RWPE2 (cell line): ENCODE results near the gene IL17RD.

Experiments
- ATAC-seq: fragments of 200-7000 bp; cut with Tn5 transposase; 3 replicates; pipeline ENCODE4 v1.9.1; 2021; ENCODE audit warnings: low read depth
- DNase-seq: peaks from one replicate; pipeline ENCODE4 v3.0.0-alpha.2; 2020; ENCODE audit warnings: low spot score
- H3K27ac ChIP-seq: fragments of 450-650 bp; 2 replicates; pipeline ENCODE4 v1.5.1; 2017; ENCODE audit warnings: mild to moderate bottlenecking; ENCODE audit not compliant: poor library complexity, severe bottlenecking
- H3K27me3 ChIP-seq: fragments of 250-450 bp; sonication (Bioruptor Pico); 2 replicates; pipeline ENCODE4 v1.5.1; 2021; ENCODE audit warnings: mild to moderate bottlenecking, moderate library complexity; ENCODE audit not compliant: insufficient read depth, poor library complexity, severe bottlenecking
- H3K36me3 ChIP-seq: fragments of 250-450 bp; sonication (Bioruptor Pico); 2 replicates; pipeline ENCODE4 v1.5.1; 2020; ENCODE audit warnings: low read depth, mild to moderate bottlenecking, moderate library complexity
- H3K4me1 ChIP-seq: fragments of 250-450 bp; sonication (Bioruptor Pico); 2 replicates; pipeline ENCODE4 v1.5.1; 2021; ENCODE audit warnings: mild to moderate bottlenecking, moderate library complexity; ENCODE audit not compliant: insufficient read depth, poor library complexity, severe bottlenecking
- H3K4me3 ChIP-seq: fragments of 250-450 bp; sonication (Bioruptor Pico); 2 replicates; pipeline ENCODE4 v1.5.1; 2021; ENCODE audit warnings: mild to moderate bottlenecking, moderate library complexity; ENCODE audit not compliant: severe bottlenecking
- H3K9me3 ChIP-seq: fragments of 250-450 bp; sonication (Bioruptor Pico); 2 replicates; pipeline ENCODE4 v1.5.1; 2021; ENCODE audit warnings: mild to moderate bottlenecking, moderate library complexity; ENCODE audit not compliant: severe bottlenecking
- CTCF ChIP-seq: fragments of 450-650 bp; IDR thresholded peaks from one replicate; pipeline ENCODE4 v1.5.1; 2017; ENCODE audit warnings: mild to moderate bottlenecking, moderate library complexity; ENCODE audit not compliant: poor library complexity, severe bottlenecking

The IL17RD gene

GRCh38 chr3:57158813-57159738 lies 6.1 kb downstream of the IL17RD start:
- DNase-seq (no peak), ATAC-seq (no peak)
- Histone ChIP-seq H3K27me3 (no peaks in the 10 kb centered on the region), H3K9me3 (no peaks in the 10 kb centered on the region), H3K4me3 (no peak overlapping the region), H3K36me3 (no peaks in the 10 kb centered on the region), H3K4me1 (no peaks in the 10 kb centered on the region), H3K27ac (no peak overlapping the region)
- no peak for TF ChIP-seq CTCF

- Histone ChIP-seq H3K27ac (no peak overlapping the region), H3K36me3 (no peaks in the 10 kb centered on the region), H3K4me3 (no peak overlapping the region), H3K4me1 (no peaks in the 10 kb centered on the region), H3K9me3 (no peaks in the 10 kb centered on the region), H3K27me3 (no peaks in the 10 kb centered on the region)
- no peak for TF ChIP-seq CTCF
- ATAC-seq (no peak), DNase-seq (no peak)
Observed at GRCh38 chr3:57158325-57158724, 6.8 kb downstream of the IL17RD start.

- no peaks in the 10 kb centered on the region for H3K4me1 ChIP-seq
- ATAC-seq, result no peak
- no peak overlapping the region for H3K27ac ChIP-seq
- no peaks in the 10 kb centered on the region for H3K36me3 ChIP-seq
- no peaks in the 10 kb centered on the region for H3K27me3 ChIP-seq
- no peak for TF ChIP-seq CTCF
- no peak overlapping the region for H3K4me3 ChIP-seq
- H3K9me3 ChIP-seq, result no peaks in the 10 kb centered on the region
- no peak for DNase-seq
Observed at GRCh38 chr3:57157545-57157944, 7.6 kb downstream of the IL17RD start.

- H3K27ac ChIP-seq, result no peak overlapping the region
- no peak for DNase-seq
- no peaks in the 10 kb centered on the region for H3K4me1 ChIP-seq
- H3K9me3 ChIP-seq, result no peaks in the 10 kb centered on the region
- H3K27me3 ChIP-seq, result no peaks in the 10 kb centered on the region
- H3K36me3 ChIP-seq, result no peaks in the 10 kb centered on the region
- H3K4me3 ChIP-seq, result no peak overlapping the region
- TF ChIP-seq CTCF, result no peak
- no peak for ATAC-seq
Observed at GRCh38 chr3:57155310-57155643, 9.9 kb downstream of the IL17RD start.
